Tibial nerve (tissue), 4 donors: Measurements from ENCODE around the gene EFNB2. TPM values are rescaled to one million over a fixed set of nuclear protein-coding genes. Genes with fewer than 3 reads are reported as not detected.

Source experiments
- DNase-seq, 2 donors: peaks; one replicate each; pipeline ENCODE4 v3.0.0-alpha.2; 2019; ENCODE audit warnings: low spot score in 2 of 2
- H3K27ac ChIP-seq, 4 donors: fragments of 200-600 bp; sonication (generic) in 3 of 4; one replicate each; pipeline ENCODE4 v1.5.1; 2017 to 2019; ENCODE audit warnings: mild to moderate bottlenecking in 1 of 4
- H3K27me3 ChIP-seq, 2 donors: fragments of 200-600 bp; sonication (generic) in 1 of 2; one replicate each; pipeline versions ENCODE4 v1.5.1 to v1.6.0; 2017 to 2019
- H3K36me3 ChIP-seq, 3 donors: fragments of 200-600 bp; sonication (generic); one replicate each; pipeline ENCODE4 v1.5.1; 2018 to 2019
- H3K4me1 ChIP-seq, 4 donors: fragments of 200-600 bp; sonication (generic) in 3 of 4; one replicate each; pipeline ENCODE4 v1.5.1; 2017 to 2019
- H3K4me3 ChIP-seq, 4 donors: fragments of 200-600 bp; sonication (generic) in 3 of 4; one replicate each; pipeline ENCODE4 v1.5.1; 2017 to 2019; ENCODE audit warnings: mild to moderate bottlenecking in 1 of 4, moderate library complexity in 1 of 4
- H3K9me3 ChIP-seq, 4 donors: fragments of 200-600 bp; sonication (generic) in 3 of 4; one replicate each; pipeline ENCODE4 v1.5.1; 2017 to 2019
- EP300 ChIP-seq, 2 donors: sonication (generic); formaldehyde crosslinking; IDR thresholded peaks; one replicate each; pipeline ENCODE4 v1.6.1; 2017; ENCODE audit warnings: antibody characterized with exemption in 2 of 2, mild to moderate bottlenecking in 1 of 2
- POLR2A ChIP-seq, 2 donors: fragments of 450-650 bp; IDR thresholded peaks; one replicate each; pipeline ENCODE4 v1.6.1; 2017; ENCODE audit warnings: antibody characterized with exemption in 2 of 2, mild to moderate bottlenecking in 2 of 2, moderate library complexity in 2 of 2
- WGBS, 2 donors: methylation state at CpG; one replicate each; pipeline ENCODE4 v1.1.5; 2018; 5-methylcytosine and 5-hydroxymethylcytosine counted together
- total RNA-seq, 4 donors: library from RNA; depleted of rRNA; stranded (reverse); fragments of >200 nt; gene quantifications; one replicate each; pipeline ENCODE4 v1.1.0, GENCODE V29; 2016
- TF ChIP-seq, protein P1 (sequence below), 5 experiments: fragments of 200-600 bp in 3 of 5; fragments of 450-650 bp in 2 of 5; sonication (generic) in 3 of 5; IDR thresholded peaks; one replicate each; pipeline ENCODE4 v1.5.1; 2016 to 2019; ENCODE audit warnings: antibody characterized with exemption in 5 of 5, mild to moderate bottlenecking in 3 of 5, moderate library complexity in 2 of 5

The EFNB2 gene
- total RNA-seq, 4 donors from 2014 or later: 12.6 to 20.8 (median 18.3) TPM

DNA sequence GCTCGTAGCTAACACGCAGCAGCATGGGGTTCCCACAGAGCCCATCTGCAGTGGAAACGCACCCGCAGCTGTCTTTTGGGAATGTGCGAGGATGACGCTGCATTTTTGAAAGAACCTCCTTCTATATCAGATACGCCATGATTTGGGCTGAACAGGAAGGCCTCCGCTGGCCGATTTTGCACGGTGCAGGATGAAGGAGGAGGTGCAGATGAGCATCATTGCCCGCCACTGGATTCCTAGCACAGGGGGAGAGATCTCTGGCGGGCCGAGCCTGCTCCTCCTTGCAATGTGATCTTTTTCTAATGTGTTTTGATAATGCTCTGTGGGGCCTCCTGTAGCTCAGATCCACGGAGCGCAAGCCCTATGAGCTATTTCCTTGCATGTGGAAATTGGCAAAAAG, 55.5 kb downstream of the EFNB2 start:
- Histone ChIP-seq H3K4me1 (peaks cover 0 to 7% (median 0%) of the 10 kb centered on the region in 4 donors), H3K9me3 (peaks cover 0 to 5% (median 0%) of the 10 kb centered on the region in 4 donors), H3K27me3 (no peaks in the 10 kb centered on the region), H3K27ac (no peak overlapping the region), H3K36me3 (no peaks in the 10 kb centered on the region), H3K4me3 (no peak overlapping the region)
- WGBS, 2 donors: 74 to 80% methylated on average over 15 of the region's 15 CpGs
- TF ChIP-seq POLR2A (IDR thresholded peaks at IDR 0.05) (no peak), EP300 (IDR thresholded peaks at IDR 0.05) (no peak)
- TF ChIP-seq, protein P1, sequence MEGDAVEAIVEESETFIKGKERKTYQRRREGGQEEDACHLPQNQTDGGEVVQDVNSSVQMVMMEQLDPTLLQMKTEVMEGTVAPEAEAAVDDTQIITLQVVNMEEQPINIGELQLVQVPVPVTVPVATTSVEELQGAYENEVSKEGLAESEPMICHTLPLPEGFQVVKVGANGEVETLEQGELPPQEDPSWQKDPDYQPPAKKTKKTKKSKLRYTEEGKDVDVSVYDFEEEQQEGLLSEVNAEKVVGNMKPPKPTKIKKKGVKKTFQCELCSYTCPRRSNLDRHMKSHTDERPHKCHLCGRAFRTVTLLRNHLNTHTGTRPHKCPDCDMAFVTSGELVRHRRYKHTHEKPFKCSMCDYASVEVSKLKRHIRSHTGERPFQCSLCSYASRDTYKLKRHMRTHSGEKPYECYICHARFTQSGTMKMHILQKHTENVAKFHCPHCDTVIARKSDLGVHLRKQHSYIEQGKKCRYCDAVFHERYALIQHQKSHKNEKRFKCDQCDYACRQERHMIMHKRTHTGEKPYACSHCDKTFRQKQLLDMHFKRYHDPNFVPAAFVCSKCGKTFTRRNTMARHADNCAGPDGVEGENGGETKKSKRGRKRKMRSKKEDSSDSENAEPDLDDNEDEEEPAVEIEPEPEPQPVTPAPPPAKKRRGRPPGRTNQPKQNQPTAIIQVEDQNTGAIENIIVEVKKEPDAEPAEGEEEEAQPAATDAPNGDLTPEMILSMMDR (IDR thresholded peaks at IDR 0.05): no peak
- DNase-seq: no peak

DNA sequence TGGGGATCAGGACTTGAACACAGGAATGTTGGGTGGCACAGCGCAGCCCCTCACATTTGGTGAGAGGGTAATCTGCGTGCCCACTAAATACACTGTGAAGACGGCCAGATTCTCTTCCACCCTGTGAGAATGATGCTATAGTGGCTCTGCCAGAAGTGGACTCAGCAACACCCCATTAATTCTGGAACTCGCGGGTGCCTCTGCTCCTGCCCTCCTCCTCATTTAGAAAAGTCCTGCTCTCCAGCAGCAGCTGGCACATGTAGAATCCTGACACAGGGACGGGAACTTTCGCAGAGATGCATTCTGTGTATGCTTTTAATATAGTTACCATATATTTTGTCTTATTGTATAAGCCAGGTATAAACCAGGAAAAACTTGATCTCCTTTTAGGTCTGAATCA, 57.3 kb downstream of the EFNB2 start:
- peaks cover 0 to 5% (median 0%) of the 10 kb centered on the region in 4 donors for H3K4me1 ChIP-seq
- no peak overlapping the region for H3K4me3 ChIP-seq
- H3K36me3 ChIP-seq: no peaks in the 10 kb centered on the region
- TF ChIP-seq EP300 (IDR thresholded peaks at IDR 0.05) (no peak), POLR2A (IDR thresholded peaks at IDR 0.05) (no peak)
- TF ChIP-seq, protein P1 (IDR thresholded peaks at IDR 0.05): no peak
- WGBS, 2 donors: 92 to 96% methylated on average over 7 of the region's 7 CpGs
- no peak for DNase-seq
- H3K27ac ChIP-seq: no peak overlapping the region
- no peaks in the 10 kb centered on the region for H3K27me3 ChIP-seq
- H3K9me3 ChIP-seq: peaks cover 0 to 5% (median 0%) of the 10 kb centered on the region in 4 donors

DNA sequence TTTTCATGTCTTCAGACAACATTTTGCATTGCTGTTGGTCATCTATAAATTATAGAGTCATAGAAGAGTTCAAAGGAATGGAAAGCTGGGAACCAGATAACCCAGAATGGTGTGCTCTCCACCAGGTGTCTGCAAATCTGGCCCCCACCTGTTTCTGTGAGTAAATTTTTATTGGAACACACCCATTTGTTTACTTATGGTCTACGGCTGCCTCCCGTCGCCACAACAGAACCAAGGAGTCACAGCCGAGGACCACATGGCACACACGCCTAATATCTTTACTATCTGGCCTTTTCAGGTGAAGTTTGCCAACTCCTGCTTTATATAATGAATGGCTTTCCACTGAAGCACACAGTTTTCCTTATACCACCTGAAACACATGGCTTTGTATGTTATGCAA, 58.2 kb downstream of the EFNB2 start:
- H3K27me3 ChIP-seq: no peaks in the 10 kb centered on the region
- no peaks in the 10 kb centered on the region for H3K9me3 ChIP-seq
- TF ChIP-seq, protein P1 (IDR thresholded peaks at IDR 0.05): no peak
- TF ChIP-seq POLR2A (IDR thresholded peaks at IDR 0.05): no peak
- TF ChIP-seq EP300 (IDR thresholded peaks at IDR 0.05): no peak
- no peak overlapping the region for H3K4me3 ChIP-seq
- H3K36me3 ChIP-seq: no peaks in the 10 kb centered on the region
- peaks cover 0 to 12% (median under 1%) of the 10 kb centered on the region in 4 donors for H3K4me1 ChIP-seq
- H3K27ac ChIP-seq: no peak overlapping the region
- WGBS, 2 donors: 97 to 100% methylated on average over 5 of the region's 5 CpGs
- DNase-seq: no peak

DNA sequence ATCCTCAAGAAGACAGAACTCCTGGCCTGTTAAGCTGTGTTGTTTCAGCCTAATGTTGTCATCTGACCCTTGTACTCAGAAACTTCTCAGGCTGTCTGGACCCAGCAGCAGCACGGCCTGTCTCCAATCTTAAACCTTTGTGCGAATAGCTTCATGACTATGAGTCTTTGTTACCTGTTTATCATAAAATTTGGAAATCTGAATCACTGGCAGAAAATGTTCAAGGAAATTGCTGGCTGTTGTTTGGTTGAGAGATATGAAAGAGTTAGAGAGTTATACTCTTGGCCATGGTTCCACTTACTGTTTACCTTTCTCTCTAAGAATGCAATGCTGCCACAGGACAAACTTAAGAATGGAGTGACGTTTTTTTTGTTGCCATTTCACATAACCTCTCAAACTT, 59.6 kb downstream of the EFNB2 start:
- H3K36me3 ChIP-seq: no peaks in the 10 kb centered on the region
- no peak overlapping the region for H3K4me3 ChIP-seq
- WGBS, 2 donors: 74 to 76% methylated on average over 3 of the region's 3 CpGs
- no peak for DNase-seq
- H3K27me3 ChIP-seq: no peaks in the 10 kb centered on the region
- no peaks in the 10 kb centered on the region for H3K9me3 ChIP-seq
- peaks cover 0 to 18% (median 3%) of the 10 kb centered on the region in 4 donors for H3K4me1 ChIP-seq
- no peak overlapping the region for H3K27ac ChIP-seq
- TF ChIP-seq EP300 (IDR thresholded peaks at IDR 0.05): no peak
- TF ChIP-seq, protein P1 (IDR thresholded peaks at IDR 0.05): no peak
- TF ChIP-seq POLR2A (IDR thresholded peaks at IDR 0.05): no peak

DNA sequence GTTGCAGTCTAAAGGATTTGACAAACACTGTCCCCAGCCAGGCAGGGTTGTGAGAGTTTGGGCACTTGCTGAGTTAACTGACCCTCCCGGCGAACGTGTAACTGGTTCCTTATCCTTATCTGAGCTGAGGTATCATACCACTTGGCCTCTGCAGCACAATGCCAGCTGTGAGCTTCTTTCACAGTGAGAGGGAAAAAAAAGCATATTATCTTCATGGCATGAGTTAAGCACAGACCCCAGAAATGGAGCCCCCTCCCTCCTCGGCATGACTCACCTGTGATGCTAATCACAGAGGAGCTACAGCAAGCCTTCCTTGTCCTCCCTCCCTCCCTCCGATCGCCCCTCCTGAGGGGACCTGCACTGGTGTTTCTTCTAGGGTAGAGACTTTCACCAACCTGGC, 60.5 kb downstream of the EFNB2 start:
- WGBS, 2 donors: 85 to 86% methylated on average over 6 of the region's 6 CpGs
- H3K36me3 ChIP-seq: no peaks in the 10 kb centered on the region
- TF ChIP-seq EP300 (IDR thresholded peaks at IDR 0.05) (no peak), POLR2A (IDR thresholded peaks at IDR 0.05) (no peak)
- TF ChIP-seq, protein P1 (IDR thresholded peaks at IDR 0.05): no peak
- no peak for DNase-seq
- H3K4me1 ChIP-seq: peaks cover 0 to 14% (median 3%) of the 10 kb centered on the region in 4 donors
- no peaks in the 10 kb centered on the region for H3K9me3 ChIP-seq
- H3K27me3 ChIP-seq: no peaks in the 10 kb centered on the region
- H3K27ac ChIP-seq: no peak overlapping the region
- no peak overlapping the region for H3K4me3 ChIP-seq
